NCI-H526 (cell line): Measurements from ENCODE around the gene NFATC4.

Source experiments
- DNase-seq, 2 experiments: peaks; one replicate each; lab custom pipeline; 2025; lab: John Stamatoyannopoulos, UW

Gene NFATC4

DNA sequence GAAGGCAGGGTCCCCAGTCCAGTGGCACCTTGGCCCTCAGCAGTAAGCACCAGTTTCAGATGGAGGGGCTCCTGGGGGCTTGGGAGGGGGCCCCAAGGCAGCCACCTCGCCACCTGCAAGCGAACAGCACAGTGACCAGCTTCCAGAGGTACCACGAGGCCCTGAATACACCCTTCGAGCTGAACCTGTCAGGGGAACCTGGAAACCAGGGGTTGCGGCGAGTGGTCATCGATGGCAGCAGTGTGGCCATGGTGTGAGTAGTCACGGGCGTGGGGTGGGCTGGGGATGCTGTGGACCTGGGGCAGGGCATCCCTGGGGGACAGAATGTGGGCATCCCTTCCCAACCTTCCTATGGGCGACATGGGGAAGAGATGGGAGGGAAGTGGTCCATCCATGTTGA, 42.0 kb downstream of the NFATC4 start:
- no peak for DNase-seq

DNA sequence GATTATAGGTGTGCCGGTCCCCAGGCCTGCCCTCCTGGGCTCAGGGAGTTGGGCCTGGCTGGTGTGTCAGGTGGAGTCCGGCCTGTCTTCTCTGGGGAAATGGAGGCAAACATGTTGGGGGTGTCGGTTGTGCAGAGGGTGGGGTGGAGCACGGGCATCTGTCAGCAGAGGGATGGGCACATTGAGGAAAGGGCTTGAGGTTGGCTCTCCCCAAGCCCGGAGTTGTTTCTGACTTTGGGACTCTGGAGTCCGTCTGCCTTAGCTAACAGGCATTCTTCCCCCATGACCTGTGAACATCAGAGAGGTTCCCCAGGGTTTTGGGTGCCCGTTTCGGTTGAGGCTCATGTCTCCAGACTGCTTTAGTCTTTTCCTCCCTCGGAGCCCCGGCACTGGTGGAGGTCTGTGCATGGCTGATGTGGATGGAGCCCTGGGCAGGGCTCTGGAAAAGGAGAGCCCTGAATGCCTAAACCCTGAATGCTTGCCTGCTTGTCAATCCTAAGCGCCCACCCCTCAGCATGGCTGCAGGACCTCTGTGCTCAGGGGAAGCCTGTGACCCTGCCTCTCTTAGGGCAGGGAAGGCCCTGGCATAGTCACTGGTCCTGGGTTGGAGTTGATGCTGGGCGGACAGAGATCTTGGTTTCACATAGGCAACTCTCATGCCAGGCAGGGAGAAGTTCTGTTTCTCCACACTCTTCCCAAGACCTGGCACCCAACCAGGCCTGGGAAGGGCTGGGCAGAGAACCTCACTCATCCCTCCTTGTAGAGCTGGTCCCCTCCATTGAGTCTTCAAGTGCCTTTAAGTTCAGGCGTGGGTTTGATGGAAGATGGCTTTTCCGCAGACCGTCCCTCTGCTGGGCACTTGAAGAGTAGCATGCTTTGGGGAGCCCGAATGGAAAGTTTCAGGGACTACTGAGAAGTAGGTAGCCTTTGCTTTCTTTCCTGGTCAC, 43.7 kb downstream of the NFATC4 start:
- peak; percentile 21 to 58 for DNase-seq

DNA sequence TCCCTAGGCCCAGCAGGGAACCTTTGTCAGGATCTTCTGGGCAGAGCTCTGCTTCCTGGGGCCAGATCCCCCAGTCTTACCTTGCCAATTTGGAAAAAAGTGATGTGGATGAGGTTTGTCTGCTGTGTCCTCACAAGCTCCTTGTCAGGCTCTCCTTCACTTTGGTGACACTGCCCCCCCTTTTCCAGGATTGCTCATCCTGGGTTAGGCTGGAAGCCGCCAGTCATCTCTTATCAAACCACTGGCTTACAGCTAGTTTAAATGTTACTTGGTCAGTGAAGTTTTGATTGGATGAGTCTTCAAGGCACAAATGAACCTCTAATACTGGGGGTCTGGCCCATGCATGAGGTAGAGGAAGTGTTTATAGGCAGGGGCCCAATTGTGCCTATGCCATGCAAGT, 46.1 kb downstream of the NFATC4 start:
- no peak for DNase-seq

DNA sequence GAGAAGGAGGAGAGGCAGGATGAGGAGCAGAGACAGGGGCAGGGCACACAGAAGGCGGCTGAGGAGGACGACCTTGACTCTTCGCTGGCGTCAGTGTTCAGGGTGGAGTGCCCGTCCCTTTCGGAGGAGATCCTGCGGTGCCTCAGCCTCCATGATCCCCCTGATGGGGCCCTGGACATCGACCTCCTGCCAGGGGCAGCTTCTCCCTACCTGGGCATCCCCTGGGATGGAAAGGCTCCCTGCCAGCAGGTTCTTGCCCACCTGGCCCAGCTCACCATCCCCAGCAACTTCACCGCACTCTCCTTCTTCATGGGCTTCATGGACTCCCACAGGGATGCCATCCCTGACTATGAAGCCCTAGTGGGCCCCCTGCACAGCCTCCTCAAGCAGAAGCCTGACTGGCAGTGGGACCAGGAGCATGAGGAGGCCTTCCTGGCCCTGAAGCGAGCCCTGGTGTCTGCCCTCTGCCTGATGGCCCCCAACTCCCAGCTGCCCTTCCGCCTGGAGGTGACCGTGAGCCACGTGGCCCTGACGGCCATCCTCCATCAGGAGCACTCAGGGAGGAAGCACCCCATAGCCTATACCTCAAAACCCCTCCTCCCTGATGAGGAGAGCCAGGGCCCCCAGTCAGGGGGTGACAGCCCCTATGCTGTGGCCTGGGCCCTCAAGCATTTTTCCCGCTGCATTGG, 46.9 kb downstream of the NFATC4 start:
- DNase-seq = no peak

DNA sequence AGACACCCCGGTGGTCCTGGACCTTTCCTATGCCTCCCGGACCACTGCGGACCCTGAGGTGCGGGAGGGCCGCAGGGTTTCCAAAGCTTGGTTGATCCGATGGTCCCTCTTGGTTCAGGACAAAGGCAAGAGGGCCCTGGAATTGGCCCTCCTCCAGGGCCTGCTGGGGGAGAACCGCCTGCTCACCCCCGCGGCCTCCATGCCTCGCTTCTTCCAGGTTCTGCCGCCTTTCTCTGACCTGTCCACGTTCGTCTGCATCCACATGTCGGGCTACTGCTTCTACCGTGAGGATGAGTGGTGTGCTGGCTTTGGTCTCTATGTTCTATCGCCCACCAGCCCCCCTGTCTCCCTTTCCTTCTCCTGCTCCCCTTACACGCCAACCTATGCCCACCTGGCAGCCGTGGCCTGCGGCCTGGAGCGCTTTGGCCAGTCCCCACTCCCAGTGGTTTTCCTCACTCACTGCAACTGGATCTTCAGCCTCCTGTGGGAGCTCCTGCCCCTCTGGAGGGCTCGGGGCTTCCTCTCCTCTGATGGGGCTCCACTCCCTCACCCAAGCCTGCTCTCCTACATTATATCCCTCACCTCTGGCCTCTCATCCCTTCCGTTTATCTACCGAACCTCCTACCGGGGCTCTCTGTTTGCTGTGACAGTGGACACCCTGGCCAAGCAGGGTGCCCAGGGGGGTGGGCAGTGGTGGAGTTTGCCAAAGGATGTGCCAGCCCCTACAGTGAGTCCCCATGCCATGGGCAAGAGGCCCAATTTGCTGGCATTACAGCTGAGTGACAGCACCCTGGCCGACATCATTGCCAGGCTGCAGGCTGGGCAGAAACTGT, 47.7 kb downstream of the NFATC4 start:
- no peak for DNase-seq

DNA sequence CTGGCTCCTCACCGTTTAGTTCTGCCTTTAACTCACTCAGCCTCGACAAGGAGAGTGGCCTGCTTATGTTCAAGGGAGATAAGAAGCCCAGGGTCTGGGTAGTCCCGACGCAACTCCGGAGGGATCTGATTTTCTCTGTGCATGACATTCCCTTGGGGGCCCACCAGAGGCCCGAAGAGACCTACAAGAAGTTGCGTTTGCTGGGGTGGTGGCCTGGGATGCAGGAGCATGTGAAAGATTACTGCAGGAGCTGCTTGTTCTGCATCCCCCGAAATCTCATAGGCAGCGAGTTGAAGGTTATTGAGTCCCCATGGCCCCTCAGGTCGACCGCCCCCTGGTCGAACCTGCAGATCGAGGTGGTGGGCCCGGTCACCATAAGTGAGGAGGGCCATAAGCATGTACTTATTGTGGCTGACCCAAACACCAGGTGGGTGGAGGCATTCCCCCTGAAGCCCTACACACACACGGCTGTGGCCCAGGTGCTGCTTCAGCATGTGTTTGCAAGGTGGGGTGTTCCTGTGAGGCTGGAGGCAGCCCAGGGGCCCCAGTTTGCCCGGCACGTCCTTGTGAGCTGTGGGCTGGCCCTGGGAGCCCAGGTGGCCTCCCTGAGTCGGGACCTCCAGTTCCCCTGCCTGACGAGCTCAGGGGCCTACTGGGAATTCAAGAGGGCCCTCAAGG, 48.4 kb downstream of the NFATC4 start:
- no peak for DNase-seq

DNA sequence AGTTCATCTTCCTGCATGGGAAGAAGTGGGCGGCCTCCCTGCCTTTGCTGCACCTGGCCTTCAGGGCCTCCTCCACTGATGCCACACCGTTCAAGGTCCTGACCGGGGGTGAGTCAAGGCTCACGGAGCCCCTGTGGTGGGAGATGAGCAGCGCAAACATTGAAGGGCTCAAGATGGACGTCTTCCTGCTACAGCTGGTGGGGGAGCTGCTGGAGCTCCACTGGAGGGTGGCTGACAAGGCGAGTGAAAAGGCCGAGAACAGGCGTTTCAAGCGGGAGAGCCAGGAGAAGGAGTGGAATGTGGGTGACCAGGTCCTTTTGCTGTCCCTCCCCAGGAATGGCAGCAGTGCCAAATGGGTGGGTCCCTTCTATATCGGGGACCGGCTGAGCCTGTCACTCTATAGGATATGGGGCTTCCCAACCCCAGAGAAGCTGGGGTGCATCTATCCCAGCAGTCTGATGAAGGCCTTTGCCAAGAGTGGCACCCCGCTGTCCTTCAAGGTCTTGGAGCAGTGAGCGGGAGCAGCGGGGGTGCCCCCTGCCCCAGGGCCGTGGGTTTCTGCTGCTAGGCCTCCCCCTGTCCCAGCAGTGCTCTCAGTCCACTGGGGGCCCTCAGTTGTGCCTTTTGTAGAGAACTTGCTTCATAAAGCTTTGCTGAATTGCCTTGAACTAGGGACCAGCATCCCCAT, 49.1 kb downstream of the NFATC4 start:
- DNase-seq = no peak

DNA sequence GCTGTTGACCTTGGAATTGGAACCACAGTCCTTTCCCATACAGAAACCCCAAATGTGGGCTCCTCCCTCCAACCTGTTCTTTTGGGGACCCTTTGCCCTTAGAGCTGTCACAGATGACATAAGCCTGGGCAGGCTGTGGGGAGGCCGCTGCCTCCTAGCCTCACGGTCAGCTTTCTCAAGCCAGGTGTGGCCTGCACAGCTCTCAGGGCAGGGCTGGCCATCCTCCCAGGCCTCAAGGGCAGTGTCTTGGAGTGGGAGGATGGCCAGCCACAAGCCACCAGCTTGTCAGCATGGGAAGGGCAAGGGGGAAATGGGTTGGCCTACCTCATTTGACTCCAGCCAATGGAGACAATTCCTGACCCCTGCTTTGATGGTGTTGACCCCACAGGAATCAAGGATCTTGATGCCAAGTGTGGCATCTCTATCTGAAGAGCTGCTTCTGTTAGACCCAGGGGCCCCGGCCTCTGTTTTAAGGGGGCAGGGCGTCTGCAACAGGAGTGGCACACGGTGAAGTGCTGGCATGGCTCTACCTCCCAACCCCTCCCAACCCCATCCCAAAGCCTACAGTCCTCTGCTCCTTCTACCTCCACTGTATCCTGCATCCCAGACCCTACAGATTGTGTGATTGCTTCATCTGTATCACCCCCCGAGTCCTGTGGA, 50.0 kb downstream of the NFATC4 start:
- no peak for DNase-seq

DNA sequence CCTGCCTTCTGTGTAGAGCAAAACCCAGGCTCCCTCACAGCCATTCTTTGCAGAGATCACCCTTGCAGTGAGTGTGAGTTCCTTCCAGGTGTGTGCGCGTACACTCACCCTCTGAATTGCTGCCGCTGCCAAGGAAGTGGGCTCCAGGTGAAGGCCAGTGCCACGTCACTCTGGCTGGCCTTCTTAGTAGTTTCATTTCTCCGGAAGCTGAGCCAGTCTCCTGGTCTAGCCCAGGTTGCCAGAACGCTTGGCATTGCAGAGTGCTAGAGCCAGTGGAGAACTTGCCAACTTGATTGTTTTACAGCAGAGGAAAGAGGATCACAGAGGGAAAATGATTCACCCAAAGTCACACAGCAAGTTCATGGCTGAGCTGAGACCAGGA, 50.5 kb downstream of the NFATC4 start:
- DNase-seq = no peak

DNA sequence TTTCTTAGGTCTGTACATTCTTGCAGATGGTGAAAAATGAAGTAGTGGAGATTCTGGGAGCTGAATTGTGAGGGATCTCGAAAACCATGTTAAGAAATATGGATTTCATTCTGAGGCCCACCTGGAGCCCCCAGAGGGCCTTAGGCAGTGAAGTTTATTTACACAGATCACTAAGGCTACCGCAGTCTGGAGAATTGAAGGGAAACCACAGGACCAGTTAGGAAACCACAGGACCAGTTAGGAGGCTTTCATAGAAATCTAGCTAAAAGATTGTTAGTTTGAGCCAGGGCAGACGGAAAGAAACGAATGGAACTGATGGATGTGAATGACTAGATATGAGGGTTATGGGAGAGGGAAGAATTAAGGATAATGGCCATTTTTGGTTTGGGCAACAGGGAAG, 54.3 kb downstream of the NFATC4 start:
- no peak for DNase-seq

DNA sequence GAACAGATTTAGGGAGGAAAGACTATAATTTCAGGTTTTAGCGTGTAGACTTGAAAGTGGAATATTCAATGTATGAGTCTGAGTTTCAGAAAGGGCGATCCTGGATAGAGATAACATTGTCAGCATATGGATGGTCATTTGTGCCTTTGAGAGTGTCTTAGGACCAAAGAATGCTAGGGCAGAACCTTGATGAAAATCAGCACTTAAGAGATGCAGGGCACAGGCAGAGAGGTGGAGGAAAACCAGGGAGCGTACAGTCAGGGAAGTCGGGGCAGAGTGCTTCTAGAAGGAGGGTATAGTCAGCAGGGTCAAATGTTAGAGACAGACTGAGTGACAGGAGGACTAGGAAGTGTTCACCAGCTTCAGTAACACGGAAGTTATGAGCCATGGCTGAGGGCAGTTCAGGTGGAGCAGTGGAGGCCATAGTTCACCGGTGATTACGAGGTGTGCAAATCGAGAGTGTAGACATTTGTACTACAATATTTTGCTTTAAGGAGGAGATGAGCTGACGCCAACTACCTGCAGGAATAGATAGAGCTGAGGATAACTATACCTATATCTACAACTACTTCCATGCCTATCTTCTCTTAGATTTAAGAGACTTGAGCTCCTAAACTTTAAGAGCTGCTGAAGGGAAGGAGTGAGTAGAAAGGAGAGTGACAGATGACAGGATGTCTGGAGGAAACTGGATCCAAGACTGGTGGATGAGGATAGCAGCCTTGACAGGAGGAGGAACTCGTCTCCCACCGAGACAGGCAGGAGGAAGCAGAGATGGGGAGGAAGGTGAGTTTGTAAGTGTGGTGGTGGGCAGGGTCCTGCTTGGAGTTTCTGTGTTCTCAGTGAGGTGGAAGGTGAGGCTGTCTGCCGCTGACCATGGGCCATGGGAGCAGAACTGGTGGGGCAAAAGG, 55.0 kb downstream of the NFATC4 start:
- DNase-seq = no peak

DNA sequence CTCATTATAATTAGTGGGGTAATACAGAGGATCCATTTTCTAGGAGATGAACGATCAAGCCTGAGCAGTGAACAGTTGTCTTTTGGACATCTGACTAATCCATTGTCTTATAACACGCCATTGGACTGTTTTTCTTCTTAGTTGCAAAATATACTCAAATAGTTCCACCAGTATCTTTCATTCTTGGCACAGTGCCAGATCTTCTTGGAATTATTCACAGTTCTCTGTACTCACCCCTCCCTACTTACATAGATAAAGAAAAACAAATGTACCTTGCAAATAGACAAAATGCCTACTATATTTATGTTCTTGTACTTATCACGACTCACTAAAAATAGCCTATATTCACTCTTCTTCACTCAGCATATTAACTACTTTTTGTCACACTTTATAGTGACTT, 57.7 kb downstream of the NFATC4 start:
- DNase-seq = no peak

DNA sequence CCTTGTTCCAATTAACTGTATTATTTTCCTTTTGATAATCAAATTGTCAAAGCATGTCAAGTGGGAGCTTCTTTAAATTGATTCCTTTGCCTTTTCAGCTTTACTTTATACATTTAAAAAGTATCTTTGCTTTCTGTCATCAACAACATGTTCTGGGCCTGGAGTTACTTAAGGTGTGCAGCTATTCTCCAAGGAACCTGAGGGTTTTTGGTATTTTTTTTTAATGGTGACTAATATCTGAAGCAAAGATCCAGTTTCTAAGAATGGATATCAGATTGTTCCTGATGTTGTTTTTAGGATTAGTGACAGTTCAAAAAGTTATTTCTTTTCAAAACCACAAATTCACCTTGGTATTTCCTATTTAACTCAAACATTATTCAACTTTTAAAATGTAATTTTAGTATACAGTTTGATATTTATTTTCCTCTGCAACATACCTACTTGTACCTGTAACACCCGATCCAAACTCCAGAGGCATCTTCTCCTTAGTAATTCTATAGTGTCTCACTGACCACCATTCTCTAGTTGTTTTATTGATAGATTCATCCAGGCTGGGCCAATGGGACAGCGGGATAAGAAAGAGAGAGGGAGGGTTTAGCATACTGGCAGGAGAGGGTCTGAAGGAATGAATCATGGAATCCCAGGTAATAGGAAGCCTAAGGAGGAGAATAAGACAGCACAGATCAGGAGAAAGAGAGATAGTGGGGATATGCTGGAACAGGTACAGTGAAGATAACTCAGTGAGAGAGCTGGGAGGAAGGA, 58.3 kb downstream of the NFATC4 start:
- no peak for DNase-seq

DNA sequence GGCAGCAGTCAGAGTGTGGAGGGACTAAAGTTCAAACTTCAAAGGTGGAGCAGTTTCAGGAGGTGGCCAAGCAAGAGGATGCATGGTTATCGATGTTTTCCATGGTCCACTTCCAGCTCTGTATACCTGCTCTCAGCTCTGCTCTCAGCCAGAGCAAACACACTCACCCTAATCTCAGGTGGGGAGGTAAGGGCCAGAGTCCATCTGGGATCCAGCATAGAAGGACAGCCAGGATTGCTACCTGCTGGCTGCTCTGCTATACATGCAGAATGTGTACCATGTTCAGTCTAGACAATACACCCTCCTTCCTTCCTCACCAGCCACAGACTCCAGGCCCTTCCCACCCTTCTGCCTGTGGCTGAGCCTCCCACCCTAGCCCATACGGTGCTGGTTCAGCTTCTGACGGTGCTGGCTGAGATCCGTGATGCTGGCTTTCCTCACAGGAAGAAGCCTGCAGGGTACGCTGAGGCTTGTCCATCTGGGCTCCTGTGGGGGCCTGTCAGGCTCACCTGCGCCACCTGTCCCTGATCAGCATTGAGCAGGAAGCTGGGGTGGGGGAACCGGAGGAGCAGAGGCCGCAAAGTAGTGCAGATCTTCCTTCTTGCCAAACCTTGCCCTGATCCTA, 59.0 kb downstream of the NFATC4 start:
- peak; percentile 4 to 52 for DNase-seq

DNA sequence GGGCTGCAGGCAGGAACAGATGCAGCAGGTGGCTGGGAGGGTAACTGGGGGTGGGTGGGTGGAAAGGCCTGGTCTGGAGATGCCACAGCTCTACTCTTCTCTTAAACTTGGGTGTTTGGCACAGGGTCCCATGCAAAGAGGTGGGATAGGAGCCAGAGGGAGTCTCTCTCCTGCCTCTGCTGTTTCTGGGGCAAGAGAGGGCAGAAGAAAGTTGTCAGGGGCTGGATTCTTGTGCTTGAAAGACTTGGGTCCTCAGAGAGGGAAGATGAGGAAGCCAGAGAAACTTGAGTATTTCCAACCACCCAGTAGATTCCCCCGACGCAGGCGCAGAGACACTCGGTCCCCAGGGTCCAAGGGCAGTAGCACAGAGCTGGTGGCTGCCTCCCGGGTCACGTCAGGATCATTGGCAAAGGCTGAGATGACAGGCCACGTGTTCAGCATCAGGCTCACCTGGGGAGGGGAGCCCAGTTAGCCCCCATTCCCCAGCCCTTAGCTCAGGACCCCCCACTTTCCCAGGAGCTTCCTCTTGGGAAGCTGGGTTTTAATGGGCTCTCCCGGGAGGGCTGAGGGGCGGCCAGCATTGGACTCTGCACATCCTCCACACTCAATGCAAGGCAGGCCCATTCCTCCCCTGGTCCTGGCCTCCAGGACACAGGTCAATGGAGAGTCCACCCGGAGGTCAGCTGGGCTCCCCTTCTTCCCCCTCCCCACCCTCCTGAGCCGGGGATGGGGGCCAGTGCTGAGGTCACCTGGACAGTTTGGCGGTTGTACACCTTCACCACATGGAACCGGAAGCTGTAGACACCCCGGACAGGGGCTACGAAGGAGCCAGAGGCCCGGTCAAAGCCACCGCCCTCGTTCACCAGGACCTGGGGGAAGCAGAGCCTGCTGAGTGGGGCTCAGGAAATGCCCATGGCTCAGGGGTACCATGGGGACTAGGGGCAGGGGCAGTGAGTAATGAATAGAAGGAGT, 59.8 kb downstream of the NFATC4 start:
- DNase-seq = no peak

DNA sequence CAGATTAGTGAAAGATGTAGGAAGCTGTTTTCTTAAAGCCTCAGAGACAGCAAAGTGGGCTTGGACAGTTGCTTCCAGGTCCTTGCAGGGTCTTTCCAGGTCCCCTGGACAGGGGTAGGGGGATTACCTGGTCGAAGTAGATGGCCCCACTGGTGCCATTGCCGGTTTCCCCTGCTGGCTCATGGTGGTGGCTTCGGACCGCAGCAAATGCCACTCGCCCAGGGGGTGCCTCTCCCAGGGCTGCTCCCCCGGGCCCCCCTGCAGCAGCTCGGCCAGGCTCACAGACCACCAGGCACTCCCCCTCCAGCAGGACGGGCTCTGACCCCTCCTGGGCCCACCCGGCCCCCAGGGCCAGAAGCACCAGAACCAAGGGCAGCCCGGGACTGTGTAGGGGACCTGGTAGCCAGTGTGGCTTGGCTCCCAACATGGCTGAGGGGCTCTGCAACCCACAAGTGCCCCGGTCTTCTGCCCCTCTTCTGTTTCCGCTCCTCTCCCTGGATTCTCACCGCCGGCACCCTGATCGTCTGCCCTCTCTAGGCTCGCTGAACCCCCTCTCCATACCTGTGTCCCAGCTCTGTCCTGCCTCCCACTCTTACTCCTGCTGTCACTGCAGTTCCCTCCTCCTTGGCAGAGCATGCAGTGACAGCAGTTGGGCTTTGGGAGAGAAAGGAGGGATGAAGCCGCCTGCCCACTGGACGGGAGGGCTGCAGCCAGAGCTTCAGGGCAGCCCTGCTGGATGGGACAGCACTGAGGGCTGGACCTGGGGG, 60.8 kb downstream of the NFATC4 start:
- DNase-seq = no peak
